Hematopoietic multipotent progenitor cell treated with erythropoietin and hydrocortisone succinate and interleukin-3 and kit ligand, for 15 days (in vitro differentiated cells): ENCODE measurements around the gene PHKA2.

Experiments
- DNase-seq: peaks from one replicate; pipeline ENCODE4 v3.0.0-alpha.2; 2015; ENCODE audit warnings: low spot score

The PHKA2 gene

GRCh38 chrX:18971506-18971905, 12.4 kb downstream of the PHKA2 start:
- no peak for DNase-seq

GRCh38 chrX:18970465-18970864, 13.4 kb downstream of the PHKA2 start:
- no peak for DNase-seq

GRCh38 chrX:18966624-18967023, 17.3 kb downstream of the PHKA2 start:
- DNase-seq: no peak

GRCh38 chrX:18964901-18965300, 19.0 kb downstream of the PHKA2 start:
- DNase-seq: no peak

- DNase-seq: no peak
These were observed 19.9 kb downstream of the PHKA2 start for GRCh38 chrX:18964026-18964425.

- DNase-seq: no peak
These were observed 21.6 kb downstream of the PHKA2 start for GRCh38 chrX:18962329-18962728.

- DNase-seq: no peak
These were observed 22.2 kb downstream of the PHKA2 start for GRCh38 chrX:18961686-18962085.

GRCh38 chrX:18956303-18957032, 27.4 kb downstream of the PHKA2 start:
- DNase-seq: no peak

- no peak for DNase-seq
These were observed 28.2 kb downstream of the PHKA2 start for GRCh38 chrX:18955676-18956075.

- no peak for DNase-seq
These were observed 32.9 kb downstream of the PHKA2 start for GRCh38 chrX:18951032-18951431.

GRCh38 chrX:18949944-18950301, 34.0 kb downstream of the PHKA2 start:
- no peak for DNase-seq

GRCh38 chrX:18949291-18949943, 34.5 kb downstream of the PHKA2 start:
- DNase-seq: no peak

GRCh38 chrX:18946611-18947010, 37.3 kb downstream of the PHKA2 start:
- no peak for DNase-seq

GRCh38 chrX:18946157-18946556, 37.8 kb downstream of the PHKA2 start:
- DNase-seq: no peak

- DNase-seq: no peak
These were observed 38.4 kb downstream of the PHKA2 start for GRCh38 chrX:18945483-18945882.

GRCh38 chrX:18944482-18944881, 39.4 kb downstream of the PHKA2 start:
- DNase-seq: no peak

GRCh38 chrX:18941896-18942295, 42.0 kb downstream of the PHKA2 start:
- no peak for DNase-seq

GRCh38 chrX:18938710-18939109, 45.2 kb downstream of the PHKA2 start:
- DNase-seq: no peak

GRCh38 chrX:18937173-18937572, 46.7 kb downstream of the PHKA2 start:
- DNase-seq: no peak

GRCh38 chrX:18935893-18936292, 48.0 kb downstream of the PHKA2 start:
- DNase-seq: no peak

GRCh38 chrX:18934708-18935107, 49.2 kb downstream of the PHKA2 start:
- no peak for DNase-seq

- no peak for DNase-seq
These were observed 50.3 kb downstream of the PHKA2 start for GRCh38 chrX:18933617-18934016.

- DNase-seq: peak; percentile 22
These were observed 51.9 kb downstream of the PHKA2 start for GRCh38 chrX:18931972-18932371.

- DNase-seq: no peak
These were observed 54.1 kb downstream of the PHKA2 start for GRCh38 chrX:18929775-18930174.
